Measurements from ENCODE around the gene LGR5. TPM values are rescaled to one million over a fixed set of nuclear protein-coding genes. Genes with fewer than 3 reads are reported as not detected.

The LGR5 gene
- total and polyA plus RNA-seq, 2 of the 4 experiments (the other 2 are of a cell fraction) = not detected

GRCh38 chr12:71599210-71599609 is 159.6 kb downstream of the LGR5 start:
- H2BK15ac ChIP-seq (ENCODE audit: low read depth, low read length) = no peak overlapping the region
- ChIA-PET POLR2A (ENCODE audit: unreplicated experiment) (no interaction called here), CTCF (no interaction called here)
- DNase-seq (no peak), ATAC-seq (ENCODE audit: low read depth) (no peak)
- no peak overlapping the region for H2BK120ac ChIP-seq (ENCODE audit: low read depth, low read length)
- H3K23ac ChIP-seq (ENCODE audit: low read depth, low read length) = no peak overlapping the region
- H3K36me3 ChIP-seq (ENCODE audit: control insufficient read depth, insufficient read depth, low read length) = no peaks in the 10 kb centered on the region
- no peak overlapping the region for H3K27ac ChIP-seq (ENCODE audit: insufficient read depth, low read length)
- dilution Hi-C loops (cut with HindIII; ENCODE audit: low sequenced_read_pairs, unreplicated experiment) = no loop called here
- no TSS peak for BruUV-seq (replicated peaks)
- H3K79me1 ChIP-seq (ENCODE audit: low read depth in 1 of 2, low read length in 2 of 2) = no peaks in the 10 kb centered on the region
- H2AK9ac ChIP-seq (replicated peaks; ENCODE audit: low read depth, low read length, poor library complexity) = no peak overlapping the region
- no peak overlapping the region for H4K91ac ChIP-seq (ENCODE audit: insufficient read depth, low read depth, low read length)
- H3K4me2 ChIP-seq (ENCODE audit: low read depth, low read length) = no peak overlapping the region
- no peak overlapping the region for H3K18ac ChIP-seq (ENCODE audit: low read depth, low read length)
- no peak overlapping the region for H2AFZ ChIP-seq (replicated peaks; ENCODE audit: low read length, poor library complexity)
- no peaks in the 10 kb centered on the region for H3K9me1 ChIP-seq (ENCODE audit: insufficient read depth, low read length)
- H3K27me3 ChIP-seq (ENCODE audit: control insufficient read depth, insufficient read depth, low read length) = peaks cover 2% of the 10 kb centered on the region
- no peaks in the 10 kb centered on the region for H3K9me3 ChIP-seq (ENCODE audit: control insufficient read depth, insufficient read depth, low read length)
- intact Hi-C loops (cut with micrococcal nuclease) = no loop called here
- H4K5ac ChIP-seq (ENCODE audit: low read depth, low read length) = no peak overlapping the region
- H4K20me1 ChIP-seq (ENCODE audit: insufficient read depth, low read length) = no peaks in the 10 kb centered on the region
- H2BK5ac ChIP-seq (ENCODE audit: low read depth, low read length, poor library complexity, severe bottlenecking) = no peak overlapping the region
- no peak overlapping the region for H2BK20ac ChIP-seq (ENCODE audit: low read depth, low read length)
- in situ Hi-C loops (cut with MboI; ENCODE audit: low sequenced_read_pairs) = no loop called here
- no peak overlapping the region for H3K4me3 ChIP-seq (ENCODE audit: insufficient read depth, low read depth, low read length)
- no peak overlapping the region for H2AK5ac ChIP-seq (ENCODE audit: low read depth, low read length)
- TF ChIP-seq FOS (IDR thresholded peaks at IDR 0.05; ENCODE audit: low read depth, low read length) (no peak), RFX5 (IDR thresholded peaks at IDR 0.05; ENCODE audit: low read depth, low read length) (no peak), CEBPB (IDR thresholded peaks at IDR 0.05; ENCODE audit: low read depth, low read length) (no peak), POLR2A (IDR thresholded peaks at IDR 0.05; ENCODE audit: low read depth, low read length) (no peak), BHLHE40 (IDR thresholded peaks at IDR 0.05; ENCODE audit: low read depth, low read length) (no peak), MAZ (IDR thresholded peaks at IDR 0.05; ENCODE audit: borderline replicate concordance, low read depth, low read length) (no peak), RAD21 (IDR thresholded peaks at IDR 0.05; ENCODE audit: low read length) (no peak), CTCF (conservative IDR thresholded peaks at IDR 0.05; ENCODE audit: low read depth, low read length) (no peak), RCOR1 (IDR thresholded peaks at IDR 0.05; ENCODE audit: insufficient replicate concordance, low read length) (no peak), CHD1 (IDR thresholded peaks at IDR 0.05; ENCODE audit: low read depth, low read length) (no peak), ELK1 (IDR thresholded peaks at IDR 0.05; ENCODE audit: borderline replicate concordance, low read depth, low read length) (no peak), SMC3 (IDR thresholded peaks at IDR 0.05; ENCODE audit: low read depth, low read length) (no peak), USF2 (IDR thresholded peaks at IDR 0.05; ENCODE audit: low read depth, low read length) (no peak), NFE2L2 (IDR thresholded peaks at IDR 0.05; ENCODE audit: low read depth, low read length) (no peak)
- H3K14ac ChIP-seq (replicated peaks; ENCODE audit: low read depth, low read length) = no peak overlapping the region
- H3K9ac ChIP-seq (ENCODE audit: low read depth, low read length) = no peak overlapping the region
- H3K56ac ChIP-seq (ENCODE audit: extremely low read depth, insufficient read depth, low read length) = no peak overlapping the region
- no peaks in the 10 kb centered on the region for H3K4me1 ChIP-seq (ENCODE audit: control insufficient read depth, insufficient read depth, low read length)
- H4K8ac ChIP-seq (ENCODE audit: low read depth in 2 of 2, low read length in 2 of 2) = no peak overlapping the region
- H3K4ac ChIP-seq (ENCODE audit: low read depth, low read length) = no peak overlapping the region

All from IMR-90 (cell line).